Activated CD8-positive, alpha-beta T cell treated with anti-CD3 and anti-CD28 coated beads for 36 hours (primary cell): ENCODE results near the gene LITAFD. TPM values are rescaled to one million over a fixed set of nuclear protein-coding genes. Genes with fewer than 3 reads are reported as not detected.
"Not testable (repeated sequence)": the region's sequence is repeated elsewhere in the genome, so short reads cannot be mapped to it uniquely, and the experiment has no call there.

Experiments
- ATAC-seq: fragments of 200-7000 bp; cut with Tn5 transposase; one replicate; pipeline ENCODE4 v1.10.0; 2021; ENCODE audit warnings: mild to moderate bottlenecking, moderate library complexity
- CTCF ChIA-PET: fragments of 350-600 bp; sonication (Branson Sonifier 250); formaldehyde crosslinking; loops from one replicate; lab custom pipeline; 2021; ENCODE audit warnings: antibody characterized with exemption; lab: Charles Lee
- POLR2A ChIA-PET: fragments of 350-600 bp; sonication (Branson Sonifier 250); formaldehyde crosslinking; loops from one replicate; lab custom pipeline; 2021; ENCODE audit warnings: antibody characterized with exemption; lab: Charles Lee
- DNase-seq: peaks from one replicate; pipeline ENCODE4 v3.0.0-alpha.2; 2020
- H3K27ac Mint-ChIP-seq: one replicate; pipeline ENCODE4 v1.8.0; 2021; ENCODE audit warnings: mild to moderate bottlenecking, mixed read lengths
- H3K27me3 Mint-ChIP-seq: one replicate; pipeline ENCODE4 v1.8.0; 2021; ENCODE audit warnings: mixed read lengths
- H3K36me3 Mint-ChIP-seq: one replicate; pipeline ENCODE4 v1.8.0; 2021; ENCODE audit warnings: low read depth, mixed read lengths
- H3K4me1 Mint-ChIP-seq: one replicate; pipeline ENCODE4 v1.8.0; 2021; ENCODE audit warnings: low read depth, mixed read lengths
- H3K4me3 Mint-ChIP-seq: one replicate; pipeline ENCODE4 v1.8.0; 2021; ENCODE audit warnings: mild to moderate bottlenecking, moderate library complexity, mixed read lengths
- H3K9me3 Mint-ChIP-seq: one replicate; pipeline ENCODE4 v1.8.0; 2021; ENCODE audit warnings: mixed read lengths
- CTCF ChIP-seq: fragments of 200-600 bp; IDR thresholded peaks from one replicate; pipeline ENCODE4 v1.8.0; 2022; ENCODE audit warnings: antibody characterized with exemption, mild to moderate bottlenecking
- intact Hi-C: fragments of 100-400 bp; cut with micrococcal nuclease; formaldehyde crosslinking; loops from one replicate; pipeline ENCODE4 v1.10.0; 2022
- total RNA-seq, 2 experiments: library from RNA; stranded (reverse); gene quantifications; one replicate each; pipeline ENCODE4 v1.2.3, GENCODE V29; 2021

Gene LITAFD
- total RNA-seq, 2 experiments from 2014 or later, result not detected

DNA sequence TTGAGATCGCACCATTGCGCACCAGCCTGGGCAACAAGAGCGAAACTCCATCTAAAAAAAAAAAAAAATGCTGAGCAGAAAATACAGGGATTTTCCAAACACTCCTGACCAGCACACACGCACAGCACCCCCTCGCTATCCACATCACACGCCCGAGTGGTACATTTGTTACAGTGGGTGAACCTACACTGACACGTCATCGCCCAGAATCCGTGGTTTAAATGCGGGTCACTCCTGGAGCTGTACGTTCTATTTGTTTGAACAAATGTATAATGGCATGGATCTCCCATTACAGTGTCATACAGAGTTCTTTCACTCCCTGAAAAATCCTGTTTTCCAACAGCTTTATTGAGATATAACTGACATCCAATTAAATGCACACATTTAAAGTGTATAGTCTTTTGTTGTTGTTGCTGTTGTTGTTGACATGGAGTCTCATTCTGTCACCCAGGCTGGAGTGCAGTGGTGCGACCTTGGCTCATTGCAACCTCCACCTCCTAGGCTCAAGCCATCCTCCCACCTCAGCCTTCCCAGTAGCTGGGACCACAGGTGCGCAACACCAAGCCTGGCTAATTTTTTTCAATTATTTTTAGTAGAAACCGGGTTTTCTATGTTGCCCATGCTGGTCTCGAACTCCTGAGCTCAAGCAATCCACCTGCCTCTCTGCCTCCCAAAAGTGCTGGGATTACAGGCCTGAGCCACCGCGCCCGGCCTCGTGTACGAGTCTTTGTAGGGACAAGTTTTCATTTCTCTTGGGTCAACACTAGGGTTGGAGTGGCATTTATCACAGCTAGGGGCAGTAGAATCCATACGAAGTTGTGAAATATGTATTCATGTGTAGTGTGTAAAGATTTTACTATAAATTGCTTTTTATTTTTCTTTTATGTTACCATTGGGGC is 8.9 kb upstream of the LITAFD start:
- Mint-ChIP-seq H3K27me3 (no peaks in the 10 kb centered on the region), H3K9me3 (no peaks in the 10 kb centered on the region), H3K4me1 (peaks cover 29% of the 10 kb centered on the region), H3K27ac (no peak overlapping the region), H3K36me3 (no peaks in the 10 kb centered on the region), H3K4me3 (no peak overlapping the region)
- POLR2A ChIA-PET, result interaction anchor here (0.7 to 1.6 kb wide), 2 partner anchors 9 to 10 kb away, joined by 3 read pairs; no protein-coding TSS in a partner anchor
- ATAC-seq (no peak), DNase-seq (no peak)
- CTCF ChIA-PET, result interaction anchor here (0.6 to 1.7 kb wide), 7 partner anchors 10 to 389 kb away, joined by 3 to 4 read pairs (median 3); no protein-coding TSS in a partner anchor
- no peak for TF ChIP-seq CTCF
- intact Hi-C loops, result no loop called here

- DNase-seq, intact Hi-C loops, H3K36me3 Mint-ChIP-seq, H3K27ac Mint-ChIP-seq, H3K9me3 Mint-ChIP-seq, ATAC-seq, H3K27me3 Mint-ChIP-seq, H3K4me3 Mint-ChIP-seq: not testable (repeated sequence)
- POLR2A ChIA-PET, result interaction anchor here (0.7 to 1.6 kb wide), 2 partner anchors 9 to 12 kb away, joined by 3 read pairs; no protein-coding TSS in a partner anchor
- CTCF ChIA-PET, result interaction anchor here (0.9 to 1.7 kb wide), 7 partner anchors 9 to 265 kb away, joined by 3 to 4 read pairs (median 3); no protein-coding TSS in a partner anchor
- H3K4me1 Mint-ChIP-seq, result peaks cover 33% of the 10 kb centered on the region
Observed at GRCh38 chr16:8873866-8874195, 8.3 kb upstream of the LITAFD start.

DNA sequence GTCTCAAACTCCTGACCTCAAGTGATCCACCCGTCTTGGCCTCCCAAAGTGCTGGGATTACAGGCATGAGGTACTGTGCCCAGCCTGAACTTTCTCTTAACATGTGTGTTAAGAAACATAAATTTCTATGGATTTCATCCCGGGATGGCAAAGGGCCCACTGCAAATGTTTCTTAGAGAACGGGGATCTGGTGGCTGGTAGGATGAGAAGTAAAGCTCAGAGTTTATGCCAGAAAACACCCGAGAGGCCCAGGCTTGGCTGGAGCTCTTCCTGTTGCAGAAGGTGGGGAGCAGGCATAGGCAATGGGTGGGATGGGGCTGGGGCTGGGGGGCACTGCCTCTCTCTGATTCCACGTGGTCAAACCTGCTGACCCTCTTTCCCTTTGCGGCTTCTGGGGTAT is 7.8 kb upstream of the LITAFD start:
- no peak overlapping the region for H3K4me3 Mint-ChIP-seq
- H3K27me3 Mint-ChIP-seq, result no peaks in the 10 kb centered on the region
- H3K27ac Mint-ChIP-seq, result no peak overlapping the region
- peaks cover 30% of the 10 kb centered on the region for H3K4me1 Mint-ChIP-seq
- ChIA-PET CTCF (interaction anchor here (1.1 to 1.7 kb wide), 3 partner anchors 9 to 134 kb away, joined by 3 to 4 read pairs (median 3); no protein-coding TSS in a partner anchor), POLR2A (interaction anchor here (0.7 to 1.6 kb wide), 2 partner anchors 10 to 12 kb away, joined by 3 read pairs; no protein-coding TSS in a partner anchor)
- ATAC-seq (no peak), DNase-seq (no peak)
- intact Hi-C loops, result no loop called here
- H3K36me3 Mint-ChIP-seq, result no peaks in the 10 kb centered on the region
- TF ChIP-seq CTCF, result no peak
- H3K9me3 Mint-ChIP-seq, result no peaks in the 10 kb centered on the region

DNA sequence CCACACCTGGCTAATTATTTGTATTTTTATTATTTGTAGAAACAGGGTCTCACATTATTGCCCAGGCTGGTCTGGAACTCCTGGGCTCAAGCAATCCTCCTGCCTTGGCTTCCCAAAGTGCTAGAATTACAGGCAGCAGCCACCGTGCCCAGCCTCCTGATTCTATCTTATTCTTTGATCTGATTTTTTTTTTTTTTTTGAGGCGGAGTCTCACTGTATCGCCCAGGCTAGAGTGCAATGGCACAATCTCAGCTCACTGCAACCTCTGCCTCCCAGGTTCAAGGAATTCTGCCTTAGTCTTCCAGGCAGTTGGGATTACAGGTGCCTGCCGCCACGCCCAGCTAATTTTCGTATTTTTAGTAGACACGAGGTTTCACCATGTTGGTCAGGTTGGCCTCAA is 6.8 kb upstream of the LITAFD start:
- H3K9me3 Mint-ChIP-seq, intact Hi-C loops, H3K36me3 Mint-ChIP-seq, DNase-seq, POLR2A ChIA-PET, ATAC-seq, H3K27ac Mint-ChIP-seq, H3K27me3 Mint-ChIP-seq, H3K4me3 Mint-ChIP-seq: not testable (repeated sequence)
- H3K4me1 Mint-ChIP-seq, result peaks cover 25% of the 10 kb centered on the region
- CTCF ChIA-PET, result interaction anchor here (1.3 kb wide), 1 partner anchor 133 kb away, joined by 3 read pairs; no protein-coding TSS in a partner anchor

GRCh38 chr16:8877894-8878522 is 4.1 kb upstream of the LITAFD start:
- ATAC-seq (no peak), DNase-seq (no peak)
- Mint-ChIP-seq H3K9me3 (no peaks in the 10 kb centered on the region), H3K27me3 (no peaks in the 10 kb centered on the region), H3K36me3 (no peaks in the 10 kb centered on the region), H3K4me3 (no peak overlapping the region), H3K4me1 (peaks cover 16% of the 10 kb centered on the region), H3K27ac (no peak overlapping the region)
- intact Hi-C loops, result no loop called here
- POLR2A ChIA-PET, result interaction anchor here (0.8 kb wide), 1 partner anchor 81 kb away, joined by 4 read pairs; no protein-coding TSS in a partner anchor
- TF ChIP-seq CTCF, result no peak
- CTCF ChIA-PET, result interaction anchor here (0.7 to 4.6 kb wide), 4 partner anchors 8 to 208 kb away, joined by 3 to 54 read pairs (median 30); partner anchors contain the start of gene CARHSP1
